Activated CD8-positive, alpha-beta memory T cell treated with anti-CD3 and anti-CD28 coated beads, Interleukin-2, amount 50 U/mL, for 24 hours (primary cell): ENCODE measurements around the gene CDK3.

Source experiments
- DNase-seq: peaks from one replicate; pipeline ENCODE4 v3.0.0-alpha.2; 2020; ENCODE audit errors: extremely low read depth

The CDK3 gene

DNA sequence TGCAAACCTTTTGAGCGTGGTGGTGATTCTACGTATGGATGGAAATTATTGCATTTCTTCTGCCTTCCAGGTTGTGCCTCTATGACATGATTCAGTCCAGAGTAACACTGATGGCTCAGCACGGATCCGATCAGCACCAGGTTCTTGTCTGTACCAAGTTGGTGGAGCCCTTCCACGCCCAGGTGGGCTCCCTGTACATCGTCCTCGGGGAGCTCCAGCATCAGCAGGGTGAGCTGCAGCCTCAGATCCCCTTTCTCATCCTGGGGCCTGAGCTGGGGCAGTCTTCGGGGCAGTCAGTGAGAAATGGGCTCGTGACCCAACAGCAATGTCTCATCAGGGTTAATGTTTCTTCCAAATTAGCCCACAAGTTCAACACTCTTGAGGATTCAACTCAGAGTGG is 9.3 kb upstream of the CDK3 start:
- no peak for DNase-seq

DNA sequence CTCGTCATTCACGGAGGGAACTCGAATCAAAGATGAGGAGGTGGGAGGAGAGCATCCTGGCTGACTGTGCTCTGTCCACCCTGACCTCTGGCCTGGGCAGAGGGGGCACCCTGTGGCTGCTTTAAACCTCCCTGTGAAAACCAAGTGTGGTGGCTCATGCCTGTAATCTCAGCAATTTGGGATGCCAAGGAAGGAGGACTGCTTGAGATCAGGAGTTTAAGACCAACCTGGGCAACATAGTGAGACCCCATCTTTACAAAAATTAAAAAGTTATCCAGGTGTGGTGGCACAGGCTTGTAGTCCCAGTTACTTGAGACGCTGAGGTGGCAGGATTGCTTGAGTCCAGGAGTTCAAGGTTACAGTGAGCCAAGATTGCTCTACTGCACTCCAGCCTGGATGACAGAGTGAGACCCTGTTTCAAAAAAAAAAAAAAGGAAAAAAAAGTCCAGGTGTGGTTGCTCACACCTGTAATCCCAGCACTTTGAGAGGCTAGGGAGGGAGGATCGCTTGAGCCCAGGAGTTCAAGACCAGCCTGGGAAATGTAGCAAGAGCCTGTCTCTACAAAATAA is 5.8 kb upstream of the CDK3 start:
- no peak for DNase-seq

DNA sequence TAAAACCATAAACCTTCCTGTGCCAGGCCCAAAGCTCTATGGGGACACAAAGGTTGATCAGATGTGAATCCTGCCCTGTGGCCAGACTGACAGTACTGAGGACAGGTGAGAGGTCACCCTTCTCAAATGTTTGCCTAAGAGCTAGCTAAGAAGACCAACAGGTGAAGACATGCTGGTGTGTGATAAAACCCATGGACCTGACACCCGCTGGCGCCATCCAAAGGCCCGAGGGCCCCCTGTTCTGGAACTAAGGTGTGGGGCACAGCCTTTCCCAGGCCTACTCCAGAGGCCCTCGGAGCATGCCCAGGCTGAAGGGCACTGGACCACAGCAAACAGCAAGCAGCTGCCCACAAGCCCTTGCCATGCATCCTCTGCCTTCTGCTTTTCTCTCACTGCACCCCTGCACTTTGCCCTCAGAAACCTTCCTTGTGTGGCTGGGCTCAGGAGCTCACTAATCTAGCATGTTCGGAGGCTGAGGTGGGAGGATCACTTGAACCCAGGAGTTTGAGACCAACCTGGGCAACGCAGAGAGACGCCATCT is 5.2 kb upstream of the CDK3 start:
- DNase-seq = no peak

DNA sequence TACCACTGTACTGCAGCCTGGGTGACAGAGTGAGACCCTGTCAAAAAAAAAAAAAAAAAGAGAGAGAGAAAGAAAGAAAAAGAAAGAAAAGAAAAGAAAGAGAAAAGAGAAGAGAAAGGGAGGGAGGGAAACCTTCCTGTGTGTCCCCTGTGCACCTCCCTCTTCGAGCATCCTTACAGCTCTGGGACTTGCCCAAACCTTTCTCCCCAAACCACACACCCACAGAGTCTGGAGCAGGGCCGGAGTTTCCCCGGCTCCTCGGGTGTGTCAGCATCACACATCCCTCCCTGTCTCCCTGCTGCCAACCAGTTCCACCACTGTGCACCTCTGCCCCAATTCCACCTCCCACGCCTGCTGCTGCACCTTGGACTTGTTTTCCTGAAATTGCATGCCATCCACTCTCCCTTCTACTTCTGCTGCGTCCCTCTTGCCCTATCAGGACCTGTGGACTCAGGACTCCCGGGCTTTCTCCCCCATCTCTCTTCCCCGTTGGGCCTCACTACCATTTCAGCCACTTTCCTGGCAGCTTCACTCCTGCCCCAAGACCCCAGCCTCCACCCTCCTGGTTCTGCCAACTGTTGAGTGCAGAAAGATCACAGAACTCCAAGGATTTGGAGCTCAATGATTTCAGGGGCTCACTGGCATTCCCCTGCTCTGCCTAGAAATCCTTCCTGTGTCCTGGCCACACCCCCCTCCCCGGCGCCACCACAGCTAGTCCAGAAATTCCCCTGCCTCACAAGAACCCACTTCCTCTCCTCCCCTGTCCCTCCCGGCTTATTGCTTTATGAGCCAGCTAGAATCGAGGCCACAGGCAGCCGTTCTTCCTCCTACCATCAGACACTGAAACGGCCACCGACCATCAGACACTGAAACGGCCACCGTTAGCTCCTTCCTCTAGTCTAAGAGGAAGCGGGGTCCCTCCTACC is 3.7 kb upstream of the CDK3 start:
- no peak for DNase-seq

DNA sequence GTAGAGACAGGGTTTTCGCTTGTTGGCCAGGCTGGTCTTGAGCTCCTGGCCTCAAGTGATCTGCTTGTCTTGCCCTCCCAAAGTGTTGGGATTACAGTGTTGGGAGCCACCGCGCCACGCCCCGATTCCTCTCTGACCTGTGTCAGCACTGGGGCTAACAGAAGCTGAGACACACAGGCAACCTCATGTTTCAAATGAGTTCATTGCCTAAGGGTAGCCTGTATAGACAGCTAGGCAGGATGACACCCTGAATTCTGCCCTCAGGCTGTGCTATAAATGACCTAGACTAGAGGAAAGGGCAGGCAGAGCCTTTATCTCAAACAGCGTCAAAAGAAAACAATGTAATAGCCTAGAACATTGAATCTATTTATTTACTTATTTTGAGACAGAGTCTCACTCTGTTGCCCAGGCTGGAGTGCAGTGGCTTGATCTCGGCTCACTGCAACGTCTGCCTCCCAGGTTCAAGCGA is 2.3 kb upstream of the CDK3 start:
- DNase-seq = no peak

DNA sequence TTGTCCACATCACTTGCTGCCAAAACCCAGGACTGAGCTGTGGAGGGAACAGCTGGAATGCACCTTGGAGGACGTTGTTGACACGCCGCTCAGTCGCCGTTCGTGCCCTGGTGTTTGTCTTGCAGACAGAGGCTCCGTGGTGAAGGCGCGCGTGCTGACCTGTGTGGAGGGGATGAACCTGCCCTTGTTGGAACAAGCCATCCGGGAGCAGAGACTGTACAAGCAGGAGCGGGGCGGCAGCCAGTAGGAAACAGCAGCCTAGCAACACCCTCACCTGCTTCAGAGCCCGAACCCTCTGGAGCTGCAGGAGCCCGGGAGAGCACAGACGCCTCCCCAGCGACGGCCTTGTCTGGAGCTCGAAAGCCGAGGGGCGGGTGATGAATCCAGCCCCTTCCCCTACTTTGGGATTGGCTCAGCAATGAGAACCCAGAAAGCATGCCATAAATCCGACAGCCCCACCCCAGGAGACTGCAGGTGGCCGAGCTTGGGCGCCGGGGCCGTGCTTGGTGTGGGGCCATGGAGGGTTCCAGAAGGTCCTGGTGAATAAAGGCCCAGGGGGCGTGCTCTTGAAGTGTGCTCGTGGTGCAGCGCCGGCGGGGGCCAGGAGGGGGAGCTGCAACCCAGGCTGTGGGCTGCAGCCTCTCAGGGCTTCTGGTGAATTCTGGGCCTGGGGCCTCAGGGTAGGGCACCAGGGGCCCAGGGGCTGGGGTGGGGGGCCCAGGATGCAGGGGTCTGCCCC is 470 bp upstream of the CDK3 start:
- DNase-seq = no peak

DNA sequence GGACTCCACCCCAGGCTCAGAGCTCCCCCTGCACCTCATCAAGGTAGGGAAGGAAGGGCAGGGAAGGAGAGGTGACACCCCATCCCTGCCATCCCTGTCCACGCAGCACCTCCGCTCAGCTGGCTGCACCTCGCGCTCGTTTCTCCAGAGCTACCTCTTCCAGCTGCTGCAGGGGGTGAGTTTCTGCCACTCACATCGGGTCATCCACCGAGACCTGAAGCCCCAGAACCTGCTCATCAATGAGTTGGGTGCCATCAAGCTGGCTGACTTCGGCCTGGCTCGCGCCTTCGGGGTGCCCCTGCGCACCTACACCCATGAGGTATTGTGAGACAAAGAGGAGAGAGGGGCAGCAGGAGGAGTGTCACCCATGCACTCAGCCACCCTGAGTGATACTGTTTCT is 1.4 kb downstream of the CDK3 start:
- no peak for DNase-seq

DNA sequence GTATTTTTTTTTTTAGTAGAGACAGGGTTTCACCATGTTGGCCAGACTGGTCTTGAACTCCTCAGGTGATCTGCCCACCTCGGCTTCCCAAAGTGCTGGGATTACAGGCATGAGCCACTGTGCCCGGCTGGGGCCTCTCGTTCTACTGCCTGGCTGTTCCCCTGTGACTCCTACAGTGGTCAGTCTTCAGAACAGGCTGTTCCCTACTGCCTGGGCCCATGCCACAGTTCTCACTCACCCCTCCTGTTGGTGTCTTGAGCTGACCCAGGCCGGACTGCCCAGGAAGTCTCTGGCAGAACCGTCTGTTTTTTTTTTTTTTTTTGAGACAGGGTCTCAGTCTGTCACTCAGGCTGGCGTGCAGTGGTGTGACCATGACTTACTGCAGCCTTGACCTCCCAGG is 3.3 kb downstream of the CDK3 start:
- no peak for DNase-seq

DNA sequence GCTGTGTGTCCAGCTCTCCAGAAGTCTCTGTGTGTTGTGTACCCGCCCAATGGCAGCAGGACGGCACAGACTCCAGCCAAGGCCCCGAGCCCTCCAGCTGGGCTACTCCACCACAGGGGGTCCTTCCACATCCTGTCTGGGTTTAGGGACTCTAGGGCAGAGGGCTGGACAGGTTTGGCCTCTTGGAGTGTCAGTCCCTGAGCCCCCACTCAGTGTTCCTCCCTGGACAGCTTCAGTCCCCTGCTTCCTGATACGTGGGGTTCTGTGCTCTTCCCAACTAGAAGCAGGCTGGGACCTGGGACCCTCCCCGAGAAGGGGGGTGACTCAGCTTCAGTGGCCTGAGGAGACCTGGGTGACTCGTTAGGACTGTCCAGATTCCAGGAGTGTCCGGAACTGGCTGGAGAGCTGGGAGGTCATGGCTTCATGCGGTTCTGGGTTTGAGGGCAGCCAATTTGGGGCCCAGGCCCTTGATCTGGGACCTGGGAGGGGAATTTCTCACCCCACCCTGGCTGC is 4.2 kb downstream of the CDK3 start:
- no peak for DNase-seq

DNA sequence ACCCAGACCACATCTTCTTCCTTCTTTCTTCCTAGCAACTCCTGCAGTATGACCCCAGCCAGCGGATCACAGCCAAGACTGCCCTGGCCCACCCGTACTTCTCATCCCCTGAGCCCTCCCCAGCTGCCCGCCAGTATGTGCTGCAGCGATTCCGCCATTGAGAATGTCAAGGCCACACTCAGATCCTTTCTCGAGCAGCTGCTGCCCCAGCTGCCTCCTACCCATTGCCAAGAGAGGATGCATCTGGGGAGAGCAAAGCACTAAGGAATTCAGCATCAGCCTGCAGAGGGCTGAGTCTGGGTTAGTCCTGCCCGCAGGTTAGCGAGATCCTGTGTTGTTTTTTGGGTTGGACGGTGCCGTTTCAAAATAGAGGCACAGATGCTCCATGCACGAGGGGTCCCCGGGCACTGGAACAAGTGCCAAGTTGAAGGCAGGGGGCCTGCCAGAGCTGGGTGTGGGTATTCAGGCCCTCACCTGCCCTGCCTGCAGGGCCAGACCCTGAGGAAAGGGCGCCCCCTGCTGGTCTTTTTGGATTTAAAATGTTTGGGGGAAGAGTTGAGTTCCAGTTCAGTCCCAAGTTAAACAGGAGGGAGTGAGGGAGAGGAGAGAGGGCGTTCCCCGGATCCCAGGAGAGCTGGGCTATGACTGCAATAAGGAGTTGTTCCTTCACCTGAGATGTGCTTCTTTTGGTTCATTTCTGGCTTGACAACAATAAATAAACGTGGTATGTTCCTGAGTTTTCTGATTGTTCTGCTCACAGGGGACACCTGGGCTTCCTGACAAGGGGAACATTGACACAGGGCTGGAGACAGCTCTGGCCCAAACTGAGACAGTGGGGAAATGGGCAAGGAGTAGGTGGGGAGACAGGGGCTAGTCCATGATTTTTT is 4.9 kb downstream of the CDK3 start:
- DNase-seq = peak; percentile 63

DNA sequence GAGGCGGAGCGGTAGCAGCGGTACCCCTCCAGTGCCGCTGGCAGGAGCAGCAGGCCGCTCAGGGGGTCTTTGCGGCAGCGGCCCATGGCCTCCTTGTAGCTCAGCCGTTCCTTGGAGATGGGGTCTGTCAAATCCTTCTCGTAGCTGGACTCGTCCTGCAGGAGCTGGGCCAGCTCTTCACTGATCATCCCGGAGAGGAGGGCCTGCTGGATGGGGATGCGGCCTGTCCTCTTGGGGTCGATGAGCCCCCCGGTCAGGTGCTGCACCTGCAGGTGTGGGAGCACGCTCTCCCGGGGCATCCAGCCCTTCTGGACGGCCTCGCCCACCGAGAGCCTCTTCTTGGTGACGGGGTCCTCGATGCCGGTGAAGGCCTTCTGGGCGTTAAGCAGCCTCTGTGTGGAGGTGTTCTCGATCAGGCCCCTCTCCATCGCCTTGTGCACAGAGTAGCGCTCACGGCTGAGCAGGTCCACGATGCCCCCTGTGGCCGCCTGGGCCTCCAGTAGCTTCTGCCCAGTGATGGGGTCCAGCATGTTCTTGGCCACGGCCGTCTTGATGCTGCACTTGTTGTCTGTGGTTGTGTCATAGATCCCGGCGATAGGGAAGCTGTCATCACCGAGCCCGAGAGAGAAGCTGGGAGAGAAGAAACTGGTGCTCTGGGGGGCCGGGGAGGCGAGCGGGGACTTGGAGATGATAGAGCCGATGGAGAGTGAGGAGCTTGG is 6.6 kb downstream of the CDK3 start:
- no peak for DNase-seq

DNA sequence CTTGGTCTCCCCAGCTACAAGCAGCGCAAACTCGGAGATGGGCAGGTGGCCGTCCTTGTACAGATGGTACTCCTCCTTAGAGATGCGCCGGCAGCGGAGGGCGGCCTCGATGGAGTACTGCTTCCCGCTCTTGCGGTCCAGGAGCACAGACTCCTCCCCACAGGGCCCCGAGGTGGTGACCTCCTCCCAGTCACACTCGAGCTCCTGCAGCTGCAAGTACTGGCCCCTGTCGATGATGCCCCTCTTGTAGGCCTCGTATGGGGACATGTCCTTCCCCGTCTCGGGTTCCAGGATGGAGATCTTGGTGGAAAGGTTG is 7.2 kb downstream of the CDK3 start:
- DNase-seq = no peak

DNA sequence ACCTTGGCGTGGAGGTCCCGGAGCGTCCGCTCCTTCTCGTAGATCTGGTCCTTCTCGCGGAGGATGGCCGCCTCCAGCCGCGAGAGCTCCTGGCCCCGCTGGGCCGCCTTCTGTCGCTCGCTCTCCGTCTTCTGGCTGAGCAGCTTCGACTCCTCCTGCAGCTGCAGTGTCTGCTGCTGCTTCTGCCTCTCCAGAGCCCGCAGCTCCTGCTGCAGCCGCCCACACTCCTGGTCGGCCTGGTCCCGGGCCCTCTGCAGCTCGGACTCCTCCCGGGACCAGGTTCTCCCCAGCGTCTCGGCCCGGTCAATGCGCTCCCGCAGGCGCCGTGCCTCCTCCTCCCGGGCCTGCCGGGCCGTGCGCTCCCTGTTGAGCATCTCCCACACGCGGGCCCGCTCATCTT is 7.6 kb downstream of the CDK3 start:
- DNase-seq = no peak

DNA sequence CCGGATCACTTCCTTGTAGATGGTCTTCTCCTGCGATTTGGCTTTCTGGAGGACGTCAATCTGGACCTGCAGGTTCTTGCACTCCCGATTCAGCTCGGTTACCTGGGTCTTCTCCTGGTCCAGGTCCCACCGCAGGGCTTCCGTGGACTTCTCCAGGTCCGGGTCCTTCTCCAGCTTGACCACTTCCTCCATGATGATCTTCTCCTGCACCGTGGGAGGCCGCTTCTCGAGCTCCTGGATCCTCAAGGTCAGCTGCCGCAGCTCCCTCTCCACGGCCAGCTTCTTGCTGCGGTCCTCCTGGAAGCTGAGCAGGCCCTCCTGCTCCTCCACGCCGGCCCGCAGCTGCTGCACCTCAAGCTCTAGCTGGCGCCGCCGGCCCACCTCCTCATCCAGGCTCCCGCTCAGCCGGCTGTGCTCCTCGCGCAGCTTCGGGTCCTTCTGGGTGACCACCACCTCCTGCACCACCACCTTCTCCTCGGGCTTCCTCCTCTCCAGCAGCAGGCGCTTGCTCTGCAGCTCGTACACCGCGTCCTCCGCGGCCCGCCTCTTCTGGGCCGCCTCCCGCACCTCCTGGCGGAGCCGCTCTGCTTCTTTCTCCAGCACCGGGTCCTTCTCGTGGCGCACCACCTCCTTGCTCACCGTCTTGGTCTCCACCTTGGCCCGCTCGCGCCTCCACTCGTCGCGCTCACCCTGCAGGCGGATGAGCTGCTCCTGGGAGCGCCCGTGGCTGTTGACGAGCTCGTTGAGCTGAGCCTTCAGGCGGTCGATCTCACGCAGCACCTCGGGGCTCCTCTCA is 8.2 kb downstream of the CDK3 start:
- DNase-seq = no peak

DNA sequence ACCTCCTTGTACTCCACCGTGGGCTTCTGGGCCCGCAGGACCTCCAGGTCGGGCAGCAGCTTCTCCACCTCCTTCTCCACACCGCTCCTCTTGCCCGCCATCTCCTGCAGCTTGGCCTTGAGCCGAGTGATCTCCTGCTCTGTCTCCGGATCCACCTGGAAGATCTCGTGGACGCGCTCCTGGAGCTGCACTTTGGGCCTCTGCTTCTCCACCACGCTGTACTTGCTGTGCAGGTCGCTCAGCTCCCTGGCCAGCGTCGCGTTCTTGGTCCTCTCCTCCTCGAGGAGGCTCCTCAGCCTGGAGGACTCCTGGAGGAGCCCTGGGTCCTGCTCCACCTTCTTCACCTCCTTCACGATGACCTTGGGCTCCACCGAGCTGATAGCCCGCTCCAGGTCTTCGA is 8.8 kb downstream of the CDK3 start:
- no peak for DNase-seq

DNA sequence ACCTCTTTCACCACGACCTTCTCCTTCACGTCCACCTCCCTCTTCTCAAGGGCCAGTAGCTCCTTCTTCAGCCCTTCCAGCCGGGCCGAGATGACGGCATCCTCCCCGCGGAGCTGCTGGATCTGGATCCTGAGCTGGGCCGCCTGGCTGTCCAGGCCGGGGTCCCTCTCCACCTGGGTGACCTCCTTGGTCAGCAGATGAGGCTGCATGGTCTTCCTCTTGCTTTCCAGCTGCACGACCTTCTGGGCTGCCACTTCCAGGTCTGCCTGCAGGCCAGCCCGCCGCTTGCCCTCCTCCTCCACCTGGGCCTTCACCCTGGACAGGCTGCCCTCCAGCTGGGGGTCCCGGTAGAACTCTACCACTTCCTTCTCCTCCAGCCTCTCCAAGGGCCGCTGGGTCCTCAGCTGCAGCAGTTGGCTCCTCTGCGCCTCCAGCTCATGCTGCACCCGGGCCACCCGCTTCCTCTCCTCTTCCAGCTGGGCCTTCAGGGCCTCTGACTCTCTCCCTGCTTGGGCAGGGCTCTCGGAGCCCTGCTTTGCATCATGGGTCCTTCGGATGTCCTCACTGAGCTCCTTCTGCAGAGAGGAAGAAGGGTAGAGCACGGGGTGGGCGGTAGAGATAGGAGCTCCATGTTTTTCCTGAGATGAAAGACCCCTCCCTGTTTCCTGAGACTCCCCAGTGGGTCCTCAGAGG is 9.5 kb downstream of the CDK3 start:
- DNase-seq = no peak

DNA sequence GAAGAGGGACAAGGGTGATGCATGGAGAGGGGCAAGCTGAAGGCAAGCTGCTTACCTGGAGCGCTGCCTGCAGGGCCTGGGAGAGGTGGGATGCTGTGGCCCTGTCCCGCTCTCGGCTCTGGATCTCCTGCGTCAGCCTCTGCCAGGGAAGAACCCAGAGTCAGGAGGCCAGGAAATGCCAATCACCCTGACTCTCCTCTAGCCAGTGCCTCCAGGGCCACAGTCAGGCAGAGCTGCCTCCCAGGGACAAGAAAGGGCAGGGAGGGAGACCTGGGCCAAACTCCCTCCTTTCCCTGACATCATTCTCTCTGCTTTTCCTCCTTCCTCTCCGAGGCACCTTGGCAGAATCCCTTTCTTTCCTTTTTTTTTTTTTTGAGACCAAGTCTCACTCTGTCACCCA is 11.3 kb downstream of the CDK3 start:
- no peak for DNase-seq

DNA sequence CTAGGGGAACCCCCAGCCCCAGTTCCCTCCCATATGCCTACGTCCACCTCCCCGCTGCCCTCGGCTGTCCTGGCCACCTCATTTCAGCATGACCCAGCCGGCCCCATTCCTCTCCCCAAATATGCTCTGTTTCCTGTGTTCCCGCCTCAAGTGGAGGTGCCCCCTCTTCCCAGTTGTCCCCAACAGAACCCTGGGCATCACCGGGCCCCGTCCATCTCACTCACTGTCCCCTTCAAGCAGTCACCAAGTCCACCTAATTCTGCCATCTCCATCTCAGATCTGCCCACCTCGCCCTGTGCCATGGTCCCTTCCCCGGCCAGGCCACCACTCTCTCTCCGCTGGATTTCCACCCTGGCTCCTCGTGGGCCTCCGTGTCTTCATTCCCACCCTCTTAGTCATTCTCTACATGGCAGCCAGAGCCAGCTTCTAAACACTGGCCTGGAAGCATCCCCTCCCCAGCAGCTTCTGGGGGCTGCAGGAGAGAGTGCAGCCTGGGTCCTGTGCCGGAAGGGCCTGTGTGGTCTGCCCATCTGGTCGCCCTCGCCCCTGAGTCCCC is 12.8 kb downstream of the CDK3 start:
- no peak for DNase-seq
